K562 (cell line): ENCODE results near the gene FUZ. TPM values are rescaled to one million over a fixed set of nuclear protein-coding genes. Genes with fewer than 3 reads are reported as not detected.
A peak's percentile ranks its signal among the peaks of the same experiment; 100 is the strongest.

ENCODE experiments used
- KDM1A ChIP-seq, 2 experiments: fragments of 450-650 bp; IDR thresholded peaks; 2 replicates each; pipeline ENCODE4 v1.6.1; 2016; ENCODE audit warnings: mild to moderate bottlenecking in 2 of 2
- MGA ChIP-seq: fragments of 450-650 bp; IDR thresholded peaks from 2 replicates; pipeline ENCODE4 v1.6.1; 2016; ENCODE audit warnings: mild to moderate bottlenecking, moderate library complexity
- MLLT1 ChIP-seq, 2 experiments: fragments of 450-650 bp; IDR thresholded peaks; 2 replicates each; pipeline ENCODE4 v1.6.1; 2016
- ZNF639 ChIP-seq, 2 experiments: fragments of 200-800 bp in 1 of 2; sonication (Bioruptor generic) in 1 of 2; sonication (generic) in 1 of 2; formaldehyde crosslinking in 1 of 2; IDR thresholded peaks in 1 of 2; conservative IDR thresholded peaks in 1 of 2; 2 replicates each; pipeline versions ENCODE4 v1.5.0 to v1.6.1; 2016 to 2020; ENCODE audit warnings: missing compliant biosample characterization in 1 of 2, missing genetic modification characterization in 1 of 2, missing genetic modification reagents in 1 of 2
- polyA plus RNA-seq, 8 experiments: library from polyadenylated mRNA; depleted of rRNA in 4 of 8; stranded (reverse) in 5 of 8; unstranded in 3 of 8; fragments of >200 nt; fragmentation: Nextera tagmentation in 2 of 8; fragmentation: Illumina TruSeq in 1 of 8; extraction: Ambion mirVana in 2 of 8; extraction: Trizol in 1 of 8; gene quantifications; 2 replicates each; pipeline versions ENCODE4 v1.2.1 to v1.2.3, GENCODE V29; 2011 to 2014; ENCODE audit warnings: inconsistent platforms in 1 of 8, missing spikeins in 1 of 8
- total RNA-seq, 7 experiments: library from RNA; depleted of rRNA in 6 of 7; stranded (reverse); fragments of >200 nt in 6 of 7; fragmentation: Illumina TruSeq in 2 of 7; extraction: Trizol in 2 of 7; gene quantifications; 2 replicates each; pipeline versions ENCODE4 v1.2.1 to v1.2.3, GENCODE V29; 2011 to 2021; ENCODE audit warnings: low replicate concordance in 1 of 7

FUZ gene
- total and polyA plus RNA-seq, 9 of the 15 experiments (the other 6 are each of a cell fraction or from before 2014, with no cell fraction given) = 0.17 to 7.6 (median 3.6) TPM; not detected in 1

- TF ChIP-seq MLLT1 (IDR thresholded peaks at IDR 0.05) (peak; percentile 61 to 70; a peak in 2 of 4 replicates), KDM1A (IDR thresholded peaks at IDR 0.05) (0 out of 4 replicates have a peak, but pooled peaks of 1 of the 2 experiments have one; percentile 13), ZNF639 (CRISPR knock-in tag; conservative IDR thresholded peaks at IDR 0.05 in 1 of 2, IDR thresholded peaks at IDR 0.05 in 1 of 2) (no peak), MGA (0 out of 2 replicates have a peak, but pooled peaks have one; percentile 44)
Measured at GRCh38 chr19:49849433-49850220, 36.5 kb upstream of the FUZ start (continued).
